Neural cell (in vitro differentiated cells): ENCODE measurements around the gene SLCO2A1.

Experiments
- EP300 ChIP-seq: fragments of 450-650 bp; conservative IDR thresholded peaks from 2 replicates; pipeline ENCODE4 v1.6.1; 2014; ENCODE audit warnings: antibody characterized with exemption, mild to moderate bottlenecking, moderate library complexity; ENCODE audit not compliant: poor library complexity, severe bottlenecking
- EZH2 ChIP-seq: fragments of 200-600, 300-800 bp; shearing (Covaris generic), sonication (generic); IDR thresholded peaks from 2 replicates; pipeline ENCODE4 v1.6.1; 2014; ENCODE audit warnings: antibody characterized with exemption, low read length, borderline replicate concordance, mild to moderate bottlenecking; ENCODE audit not compliant: insufficient read depth, poor library complexity, severe bottlenecking
- MXI1 ChIP-seq: fragments of 450-650 bp; conservative IDR thresholded peaks from 2 replicates; pipeline ENCODE4 v1.6.1; 2014; ENCODE audit warnings: antibody characterized with exemption, mild to moderate bottlenecking; ENCODE audit not compliant: poor library complexity, severe bottlenecking
- POLR2AphosphoS5 ChIP-seq: IDR thresholded peaks from 2 replicates; pipeline ENCODE4 v1.6.1; 2012
- SMC3 ChIP-seq: fragments of 450-650 bp; conservative IDR thresholded peaks from 2 replicates; pipeline ENCODE4 v1.6.1; 2014; ENCODE audit warnings: antibody characterized with exemption, mild to moderate bottlenecking, moderate library complexity; ENCODE audit not compliant: poor library complexity
- TAF1 ChIP-seq: IDR thresholded peaks from 2 replicates; pipeline ENCODE4 v1.6.1; 2012; ENCODE audit warnings: low read depth
- TF ChIP-seq, protein P1 (sequence below): fragments of 450-650 bp; IDR thresholded peaks from 2 replicates; pipeline ENCODE4 v1.5.1; 2014; ENCODE audit warnings: antibody characterized with exemption, mild to moderate bottlenecking, moderate library complexity; ENCODE audit not compliant: poor library complexity, severe bottlenecking

DNA sequence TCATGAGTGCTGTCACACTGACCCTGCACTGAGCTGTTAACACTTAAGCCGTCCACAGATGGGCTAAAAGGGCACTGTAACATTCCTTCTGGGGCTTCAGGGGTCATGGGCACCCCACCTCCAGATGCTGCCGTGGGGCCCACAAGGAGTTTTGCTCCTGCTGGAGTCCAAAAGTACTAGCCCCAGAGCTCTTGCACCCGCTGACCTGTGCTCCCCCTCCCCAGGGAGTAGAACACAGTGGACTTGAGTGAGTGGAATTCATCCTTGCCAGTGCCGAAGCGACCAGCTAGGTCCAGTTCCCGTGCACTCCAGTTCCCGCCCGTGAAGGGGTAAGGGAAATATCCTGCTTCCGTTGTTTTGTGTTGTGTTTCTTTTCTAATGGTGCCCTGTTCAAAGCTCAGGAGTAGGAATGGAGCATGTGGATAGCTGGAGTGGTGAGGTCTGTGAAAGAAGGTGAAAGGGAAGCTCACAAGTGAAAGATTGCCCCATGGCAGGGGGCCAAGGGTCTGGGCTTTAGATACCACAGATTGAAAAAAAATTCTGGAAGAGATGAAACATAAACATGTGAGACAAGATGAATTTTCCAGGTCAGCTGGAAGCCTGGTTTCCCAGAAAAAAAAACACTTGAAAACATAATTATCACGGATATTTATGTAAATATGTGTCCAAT is 36.6 kb downstream of the SLCO2A1 start:
- TF ChIP-seq, protein P1, sequence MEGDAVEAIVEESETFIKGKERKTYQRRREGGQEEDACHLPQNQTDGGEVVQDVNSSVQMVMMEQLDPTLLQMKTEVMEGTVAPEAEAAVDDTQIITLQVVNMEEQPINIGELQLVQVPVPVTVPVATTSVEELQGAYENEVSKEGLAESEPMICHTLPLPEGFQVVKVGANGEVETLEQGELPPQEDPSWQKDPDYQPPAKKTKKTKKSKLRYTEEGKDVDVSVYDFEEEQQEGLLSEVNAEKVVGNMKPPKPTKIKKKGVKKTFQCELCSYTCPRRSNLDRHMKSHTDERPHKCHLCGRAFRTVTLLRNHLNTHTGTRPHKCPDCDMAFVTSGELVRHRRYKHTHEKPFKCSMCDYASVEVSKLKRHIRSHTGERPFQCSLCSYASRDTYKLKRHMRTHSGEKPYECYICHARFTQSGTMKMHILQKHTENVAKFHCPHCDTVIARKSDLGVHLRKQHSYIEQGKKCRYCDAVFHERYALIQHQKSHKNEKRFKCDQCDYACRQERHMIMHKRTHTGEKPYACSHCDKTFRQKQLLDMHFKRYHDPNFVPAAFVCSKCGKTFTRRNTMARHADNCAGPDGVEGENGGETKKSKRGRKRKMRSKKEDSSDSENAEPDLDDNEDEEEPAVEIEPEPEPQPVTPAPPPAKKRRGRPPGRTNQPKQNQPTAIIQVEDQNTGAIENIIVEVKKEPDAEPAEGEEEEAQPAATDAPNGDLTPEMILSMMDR: no peak
- TF ChIP-seq POLR2AphosphoS5 (no peak), SMC3 (no peak), EP300 (no peak), TAF1 (no peak), EZH2 (no peak), MXI1 (no peak)
